KOPT-K1 (cell line): ENCODE results near the gene APOBEC2.

Experiments
- H3K27ac ChIP-seq: fragments of 200-600 bp; sonication (generic); 2 replicates; pipeline ENCODE4 v1.5.1; 2016; ENCODE audit warnings: antibody characterized with exemption, mild to moderate bottlenecking, low read depth, low read length; ENCODE audit not compliant: poor library complexity, severe bottlenecking
- H3K36me3 ChIP-seq: fragments of 200-600 bp; sonication (generic); 2 replicates; pipeline ENCODE4 v1.5.1; 2017; ENCODE audit warnings: antibody characterized with exemption, mild to moderate bottlenecking, low read length, moderate library complexity; ENCODE audit not compliant: insufficient read depth
- H3K9me3 ChIP-seq: fragments of 200-600 bp; sonication (generic); 2 replicates; pipeline ENCODE4 v1.5.1; 2017; ENCODE audit warnings: antibody characterized with exemption, low read length, mild to moderate bottlenecking; ENCODE audit not compliant: insufficient read depth, poor library complexity, severe bottlenecking

Gene APOBEC2

GRCh38 chr6:41043151-41043550 lies 9.9 kb upstream of the APOBEC2 start:
- Histone ChIP-seq H3K27ac (no peak overlapping the region), H3K36me3 (no peaks in the 10 kb centered on the region), H3K9me3 (no peaks in the 10 kb centered on the region)

GRCh38 chr6:41045664-41046063 lies 7.3 kb upstream of the APOBEC2 start:
- Histone ChIP-seq H3K36me3 (no peaks in the 10 kb centered on the region), H3K9me3 (no peaks in the 10 kb centered on the region), H3K27ac (no peak overlapping the region)

- H3K9me3 ChIP-seq: no peaks in the 10 kb centered on the region
- no peaks in the 10 kb centered on the region for H3K36me3 ChIP-seq
- no peak overlapping the region for H3K27ac ChIP-seq
These were observed 6.9 kb upstream of the APOBEC2 start for GRCh38 chr6:41046084-41046483.

GRCh38 chr6:41047306-41047705 lies 5.7 kb upstream of the APOBEC2 start:
- Histone ChIP-seq H3K36me3 (no peaks in the 10 kb centered on the region), H3K9me3 (no peaks in the 10 kb centered on the region), H3K27ac (no peak overlapping the region)

- Histone ChIP-seq H3K27ac (no peak overlapping the region), H3K36me3 (no peaks in the 10 kb centered on the region), H3K9me3 (no peaks in the 10 kb centered on the region)
These were observed 5.0 kb upstream of the APOBEC2 start for GRCh38 chr6:41047745-41048732.

- Histone ChIP-seq H3K36me3 (no peaks in the 10 kb centered on the region), H3K9me3 (no peaks in the 10 kb centered on the region), H3K27ac (no peak overlapping the region)
These were observed 3.5 kb upstream of the APOBEC2 start for GRCh38 chr6:41049521-41049920.

- Histone ChIP-seq H3K27ac (no peak overlapping the region), H3K36me3 (no peaks in the 10 kb centered on the region), H3K9me3 (no peaks in the 10 kb centered on the region)
These were observed 3.0 kb upstream of the APOBEC2 start for GRCh38 chr6:41049955-41050354.

- H3K27ac ChIP-seq: no peak overlapping the region
- H3K36me3 ChIP-seq: no peaks in the 10 kb centered on the region
- H3K9me3 ChIP-seq: no peaks in the 10 kb centered on the region
These were observed 2.5 kb upstream of the APOBEC2 start for GRCh38 chr6:41050536-41050935.

- no peaks in the 10 kb centered on the region for H3K9me3 ChIP-seq
- H3K36me3 ChIP-seq: no peaks in the 10 kb centered on the region
- H3K27ac ChIP-seq: peak overlapping the region; percentile 15
These were observed 1.1 kb upstream of the APOBEC2 start for GRCh38 chr6:41051873-41052272.

GRCh38 chr6:41054511-41054910 lies 1.5 kb downstream of the APOBEC2 start:
- Histone ChIP-seq H3K27ac (peak overlapping the region; percentile 27), H3K9me3 (no peaks in the 10 kb centered on the region)

GRCh38 chr6:41055149-41055548 lies 2.1 kb downstream of the APOBEC2 start:
- Histone ChIP-seq H3K36me3 (no peaks in the 10 kb centered on the region), H3K27ac (peak overlapping the region; percentile 27), H3K9me3 (no peaks in the 10 kb centered on the region)

More at GRCh38 chr6:41054511-41054910, 1.5 kb downstream of the APOBEC2 start:
- H3K36me3 ChIP-seq: no peaks in the 10 kb centered on the region

- Histone ChIP-seq H3K27ac (no peak overlapping the region), H3K36me3 (peaks cover 11% of the 10 kb centered on the region), H3K9me3 (no peaks in the 10 kb centered on the region)
These were observed 3.9 kb downstream of the APOBEC2 start for GRCh38 chr6:41056768-41057490.

- Histone ChIP-seq H3K27ac (no peak overlapping the region), H3K9me3 (no peaks in the 10 kb centered on the region), H3K36me3 (peaks cover 27% of the 10 kb centered on the region)
These were observed 5.8 kb downstream of the APOBEC2 start for GRCh38 chr6:41058783-41059181.

GRCh38 chr6:41059556-41059955 lies 6.6 kb downstream of the APOBEC2 start:
- H3K36me3 ChIP-seq: peaks cover 35% of the 10 kb centered on the region
- no peaks in the 10 kb centered on the region for H3K9me3 ChIP-seq
- no peak overlapping the region for H3K27ac ChIP-seq

- Histone ChIP-seq H3K27ac (no peak overlapping the region), H3K9me3 (no peaks in the 10 kb centered on the region), H3K36me3 (peaks cover 52% of the 10 kb centered on the region)
These were observed 8.3 kb downstream of the APOBEC2 start for GRCh38 chr6:41061196-41061726.
